ENCODE measurements around the gene TIGD3. TPM values are rescaled to one million over a fixed set of nuclear protein-coding genes. Genes with fewer than 3 reads are reported as not detected.
A peak's percentile ranks its signal among the peaks of the same experiment; 100 is the strongest.
"Not testable (repeated sequence)": the region's sequence is repeated elsewhere in the genome, so short reads cannot be mapped to it uniquely, and the experiment has no call there.

The TIGD3 gene
- total RNA-seq, 1 experiment from 2014 or later, result 0.11 TPM

DNA sequence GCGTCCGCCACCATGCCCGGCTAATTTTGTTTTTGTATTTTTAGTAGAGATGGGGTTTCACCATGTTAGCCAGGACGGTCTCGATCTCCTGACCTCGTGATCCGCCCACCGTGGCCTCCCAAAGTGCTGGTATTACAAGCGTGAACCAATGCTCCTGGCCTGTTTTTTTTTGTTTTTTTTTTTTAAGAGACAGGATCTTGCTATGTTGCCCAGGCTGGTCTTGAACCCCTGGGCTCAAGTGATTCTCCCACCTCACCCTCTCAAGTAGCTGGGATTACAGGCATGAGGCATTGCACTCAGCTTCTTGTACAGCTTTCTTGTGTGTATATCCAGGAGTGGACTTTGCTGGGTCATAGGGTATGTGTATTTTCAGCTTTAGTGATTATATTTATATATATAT is 22.0 kb upstream of the TIGD3 start:
- not testable (repeated sequence) for H3K9me3 ChIP-seq (ENCODE audit: low read length); H2AFZ ChIP-seq (ENCODE audit: low read length); H3K9ac ChIP-seq (ENCODE audit: low read length); H3K9me2 ChIP-seq (replicated peaks; ENCODE audit: insufficient read depth, low read length); H3K27ac ChIP-seq (ENCODE audit: low read length); H3K36me3 ChIP-seq (ENCODE audit: insufficient read depth, low read length); H3K4me2 ChIP-seq (ENCODE audit: low read depth, low read length, poor library complexity, severe bottlenecking); H3K27me3 ChIP-seq (ENCODE audit: low read length); H4K20me1 ChIP-seq (ENCODE audit: insufficient read depth, low read depth, low read length); DNase-seq; H3K4me3 ChIP-seq (ENCODE audit: low read length)
- Histone ChIP-seq H3K79me2 (ENCODE audit: low read length) (peaks cover 35% of the 10 kb centered on the region), H3K4me1 (ENCODE audit: low read length) (peaks cover 27% of the 10 kb centered on the region)

DNA sequence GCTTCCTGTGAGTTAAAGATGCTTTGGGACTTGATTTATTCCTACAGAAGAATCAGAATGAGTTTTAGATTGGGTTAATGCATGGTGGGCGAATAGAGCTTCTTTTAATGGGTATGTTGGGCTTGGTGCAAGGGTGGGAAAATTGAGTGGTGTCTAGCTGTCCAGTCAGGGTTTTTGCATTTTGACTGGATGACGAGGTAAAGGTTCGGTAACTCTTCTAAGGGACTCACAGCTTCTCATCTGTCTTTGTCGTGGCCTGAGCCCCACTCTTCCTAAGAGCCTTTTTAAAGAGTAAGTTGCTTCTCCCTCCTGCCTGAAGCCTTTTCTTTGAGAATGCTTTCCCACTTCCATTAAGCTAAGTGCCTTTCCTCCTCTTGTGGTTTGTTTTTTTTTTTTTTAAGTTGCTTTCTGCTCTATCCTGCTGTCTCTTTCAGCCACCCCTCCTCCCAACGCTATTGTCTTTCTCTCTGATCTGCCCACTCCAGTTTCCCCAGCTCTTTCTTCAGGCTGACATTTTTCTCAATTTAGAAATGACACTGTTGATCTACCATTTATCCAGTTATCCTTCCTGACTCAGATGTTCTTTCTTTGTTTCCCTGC is 19.8 kb upstream of the TIGD3 start:
- peaks cover 22% of the 10 kb centered on the region for H3K4me1 ChIP-seq (ENCODE audit: low read length)
- H3K9me2 ChIP-seq (replicated peaks; ENCODE audit: insufficient read depth, low read length), result no peaks in the 10 kb centered on the region
- H3K4me3 ChIP-seq (ENCODE audit: low read length), result peak overlapping the region; percentile 77
- H2AFZ ChIP-seq (ENCODE audit: low read length), result no peak overlapping the region
- no peaks in the 10 kb centered on the region for H4K20me1 ChIP-seq (ENCODE audit: insufficient read depth, low read depth, low read length)
- no peaks in the 10 kb centered on the region for H3K27me3 ChIP-seq (ENCODE audit: low read length)
- peak overlapping the region; percentile 90 for H3K9ac ChIP-seq (ENCODE audit: low read length)
- no peak for DNase-seq
- H3K36me3 ChIP-seq (ENCODE audit: insufficient read depth, low read length), result no peaks in the 10 kb centered on the region
- peak overlapping the region; percentile 89 for H3K4me2 ChIP-seq (ENCODE audit: low read depth, low read length, poor library complexity, severe bottlenecking)
- H3K9me3 ChIP-seq (ENCODE audit: low read length), result no peaks in the 10 kb centered on the region
- peak overlapping the region; percentile 65; the same call in 1 of the 2 replicates for H3K27ac ChIP-seq (ENCODE audit: low read length)
- peaks cover 57% of the 10 kb centered on the region for H3K79me2 ChIP-seq (ENCODE audit: low read length)

DNA sequence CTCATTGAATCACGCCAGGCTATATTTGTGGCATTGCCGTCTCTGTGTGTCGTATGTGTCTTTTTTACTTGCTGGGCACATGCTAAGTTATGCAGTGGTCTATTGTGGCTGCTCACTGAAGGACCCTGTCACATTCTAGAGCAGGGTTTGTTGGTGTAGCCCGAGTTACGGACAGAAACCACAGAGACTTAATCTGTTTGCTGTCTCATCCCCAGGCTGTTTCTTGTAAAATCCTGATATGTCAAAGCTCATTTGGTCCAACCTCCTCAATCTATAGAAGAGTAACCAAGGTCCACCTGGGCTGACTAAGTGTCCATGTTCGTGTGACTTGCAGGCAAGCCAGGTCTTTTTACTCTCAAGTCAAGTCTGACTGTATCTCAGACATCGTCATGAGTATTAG is 15.9 kb upstream of the TIGD3 start:
- Histone ChIP-seq H3K9me2 (replicated peaks; ENCODE audit: insufficient read depth, low read length) (no peaks in the 10 kb centered on the region), H3K27me3 (ENCODE audit: low read length) (no peaks in the 10 kb centered on the region), H3K4me1 (ENCODE audit: low read length) (peaks cover 18% of the 10 kb centered on the region), H3K36me3 (ENCODE audit: insufficient read depth, low read length) (peaks cover 22% of the 10 kb centered on the region; the same call in 1 of the 2 replicates), H3K79me2 (ENCODE audit: low read length) (peaks cover 64% of the 10 kb centered on the region), H3K4me2 (ENCODE audit: low read depth, low read length, poor library complexity, severe bottlenecking) (no peak overlapping the region), H4K20me1 (ENCODE audit: insufficient read depth, low read depth, low read length) (no peaks in the 10 kb centered on the region), H3K27ac (ENCODE audit: low read length) (no peak overlapping the region), H3K4me3 (ENCODE audit: low read length) (no peak overlapping the region), H3K9ac (ENCODE audit: low read length) (no peak overlapping the region), H2AFZ (ENCODE audit: low read length) (no peak overlapping the region), H3K9me3 (ENCODE audit: low read length) (no peaks in the 10 kb centered on the region)
- no peak for DNase-seq

DNA sequence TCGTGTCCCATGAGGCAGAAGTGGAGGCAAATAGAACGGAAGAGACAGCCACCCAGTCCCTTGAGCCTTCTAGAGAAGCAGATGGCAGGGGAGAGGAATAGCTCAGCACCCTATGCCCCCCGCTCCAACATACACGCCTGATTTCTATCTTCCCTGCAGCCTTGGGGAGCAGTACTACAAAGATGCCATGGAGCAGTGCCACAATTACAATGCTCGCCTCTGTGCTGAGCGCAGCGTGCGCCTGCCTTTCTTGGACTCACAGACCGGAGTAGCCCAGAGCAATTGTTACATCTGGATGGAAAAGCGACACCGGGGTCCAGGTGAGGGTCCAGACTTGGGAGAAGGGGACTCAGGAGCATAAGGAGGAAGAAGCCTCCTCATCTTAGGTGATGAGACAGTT is 14.3 kb upstream of the TIGD3 start:
- H3K9me2 ChIP-seq (replicated peaks; ENCODE audit: insufficient read depth, low read length), result no peaks in the 10 kb centered on the region
- H3K4me3 ChIP-seq (ENCODE audit: low read length), result no peak overlapping the region
- no peak overlapping the region for H3K9ac ChIP-seq (ENCODE audit: low read length)
- peaks cover 10% of the 10 kb centered on the region for H3K4me1 ChIP-seq (ENCODE audit: low read length)
- no peak for DNase-seq
- peaks cover 48% of the 10 kb centered on the region for H3K79me2 ChIP-seq (ENCODE audit: low read length)
- H3K36me3 ChIP-seq (ENCODE audit: insufficient read depth, low read length), result peaks cover 30% of the 10 kb centered on the region; the same call in 1 of the 2 replicates
- no peak overlapping the region for H3K4me2 ChIP-seq (ENCODE audit: low read depth, low read length, poor library complexity, severe bottlenecking)
- H3K27ac ChIP-seq (ENCODE audit: low read length), result no peak overlapping the region
- H3K27me3 ChIP-seq (ENCODE audit: low read length), result no peaks in the 10 kb centered on the region
- no peaks in the 10 kb centered on the region for H3K9me3 ChIP-seq (ENCODE audit: low read length)
- H2AFZ ChIP-seq (ENCODE audit: low read length), result no peak overlapping the region
- no peaks in the 10 kb centered on the region for H4K20me1 ChIP-seq (ENCODE audit: insufficient read depth, low read depth, low read length)

DNA sequence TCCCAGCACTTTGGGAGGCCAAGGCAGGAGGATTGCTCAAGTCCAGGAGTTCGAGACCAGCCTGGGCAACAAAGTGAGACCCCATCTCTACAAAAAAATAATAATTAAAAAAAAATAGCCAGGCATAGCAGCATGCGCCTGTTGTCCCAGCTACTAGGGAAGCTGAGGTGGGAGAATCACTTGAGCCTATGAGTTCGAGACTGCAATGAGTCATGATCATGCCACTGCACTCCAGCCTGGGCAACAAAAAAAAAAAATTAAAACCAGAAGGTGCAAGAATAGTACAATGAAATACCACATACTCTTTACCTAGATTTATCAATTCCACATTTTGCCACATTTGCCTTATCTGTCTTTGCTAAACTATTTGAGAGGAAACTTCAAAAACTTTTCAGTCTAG is 12.7 kb upstream of the TIGD3 start:
- H3K4me3 ChIP-seq (ENCODE audit: low read length), result no peak overlapping the region
- no peak for DNase-seq
- no peak overlapping the region for H3K27ac ChIP-seq (ENCODE audit: low read length)
- H2AFZ ChIP-seq (ENCODE audit: low read length), result no peak overlapping the region
- H3K79me2 ChIP-seq (ENCODE audit: low read length), result peaks cover 34% of the 10 kb centered on the region
- no peaks in the 10 kb centered on the region for H3K9me2 ChIP-seq (replicated peaks; ENCODE audit: insufficient read depth, low read length)
- peaks cover 43% of the 10 kb centered on the region; the same call in 1 of the 2 replicates for H3K36me3 ChIP-seq (ENCODE audit: insufficient read depth, low read length)
- H4K20me1 ChIP-seq (ENCODE audit: insufficient read depth, low read depth, low read length), result no peaks in the 10 kb centered on the region
- no peaks in the 10 kb centered on the region for H3K27me3 ChIP-seq (ENCODE audit: low read length)
- H3K9ac ChIP-seq (ENCODE audit: low read length), result no peak overlapping the region
- H3K9me3 ChIP-seq (ENCODE audit: low read length), result no peaks in the 10 kb centered on the region
- H3K4me2 ChIP-seq (ENCODE audit: low read depth, low read length, poor library complexity, severe bottlenecking), result no peak overlapping the region
- peaks cover 7% of the 10 kb centered on the region for H3K4me1 ChIP-seq (ENCODE audit: low read length)

DNA sequence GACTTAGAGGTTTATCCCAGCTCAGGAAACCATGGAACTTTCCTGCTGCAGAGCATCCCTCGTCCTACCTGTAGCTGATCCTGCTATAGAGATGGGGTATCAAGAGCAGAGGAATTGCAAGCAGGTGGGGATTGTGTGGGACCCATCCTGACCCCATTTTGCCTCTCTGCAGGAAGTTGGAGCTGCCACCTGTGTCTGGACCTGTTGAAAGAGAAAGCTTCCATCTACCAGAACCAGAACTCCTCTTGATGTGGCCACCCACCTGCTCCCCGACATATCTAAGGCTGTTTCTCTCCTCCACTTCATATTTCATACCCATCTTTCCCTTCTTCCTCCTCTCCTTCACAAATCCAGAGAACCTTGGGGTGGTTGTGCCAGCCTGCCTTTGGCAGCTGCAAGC is 3.0 kb upstream of the TIGD3 start:
- Histone ChIP-seq H3K9me2 (replicated peaks; ENCODE audit: insufficient read depth, low read length) (no peaks in the 10 kb centered on the region), H2AFZ (ENCODE audit: low read length) (no peak overlapping the region), H3K4me1 (ENCODE audit: low read length) (peaks cover 14% of the 10 kb centered on the region), H3K9me3 (ENCODE audit: low read length) (no peaks in the 10 kb centered on the region), H3K36me3 (ENCODE audit: insufficient read depth, low read length) (peaks cover 19% of the 10 kb centered on the region; the same call in 1 of the 2 replicates), H3K27ac (ENCODE audit: low read length) (no peak overlapping the region), H3K4me3 (ENCODE audit: low read length) (no peak overlapping the region), H3K4me2 (ENCODE audit: low read depth, low read length, poor library complexity, severe bottlenecking) (no peak overlapping the region), H3K9ac (ENCODE audit: low read length) (no peak overlapping the region; the same call in 1 of the 2 replicates), H3K79me2 (ENCODE audit: low read length) (no peaks in the 10 kb centered on the region), H4K20me1 (ENCODE audit: insufficient read depth, low read depth, low read length) (no peaks in the 10 kb centered on the region), H3K27me3 (ENCODE audit: low read length) (no peaks in the 10 kb centered on the region)
- no peak for DNase-seq

DNA sequence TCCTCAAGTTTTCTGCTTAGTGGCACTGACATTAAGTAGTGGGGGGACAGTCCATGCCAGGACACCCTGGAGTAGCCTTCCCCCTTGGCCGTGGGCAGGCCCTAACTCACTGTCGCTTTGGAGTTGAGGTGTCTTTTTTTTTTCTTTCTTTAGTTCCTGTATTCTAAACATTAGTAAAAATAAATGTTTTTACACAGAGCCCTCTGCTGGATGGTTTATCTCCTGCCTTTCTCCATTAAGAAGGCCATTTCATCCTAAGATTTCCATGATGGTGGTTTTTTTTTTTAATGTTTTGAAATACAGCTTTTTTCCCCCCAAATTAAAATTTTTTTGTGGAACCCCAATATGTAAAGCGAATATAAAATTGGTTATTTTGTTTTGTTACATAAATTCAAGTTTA is 1.8 kb upstream of the TIGD3 start:
- peak; percentile 66 for DNase-seq
- H3K4me1 ChIP-seq (ENCODE audit: low read length), result peaks cover 14% of the 10 kb centered on the region

DNA sequence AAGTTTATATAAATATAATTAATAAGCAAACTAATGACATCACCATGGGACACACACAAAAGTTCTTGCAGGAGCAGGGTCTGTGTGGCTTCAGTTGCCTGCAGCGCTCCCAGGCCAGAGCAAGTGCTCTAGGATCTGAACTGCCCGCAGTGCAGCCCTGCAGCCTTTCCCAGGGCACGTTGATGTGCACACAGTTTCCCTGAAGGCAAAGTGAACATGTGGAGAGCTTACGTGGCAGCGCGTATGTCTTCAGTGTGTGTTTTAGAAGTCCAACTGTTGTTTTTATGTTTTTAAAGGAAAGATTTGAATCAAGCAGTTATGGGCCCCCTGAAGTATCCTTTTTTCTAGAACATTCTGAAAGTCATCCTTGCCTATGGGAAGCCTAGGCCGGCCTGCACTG is 1.2 kb upstream of the TIGD3 start:
- H3K36me3 ChIP-seq (ENCODE audit: insufficient read depth, low read length), result peaks cover 17% of the 10 kb centered on the region; the same call in 1 of the 2 replicates
- no peak overlapping the region for H3K9ac ChIP-seq (ENCODE audit: low read length)
- no peak overlapping the region for H3K4me2 ChIP-seq (ENCODE audit: low read depth, low read length, poor library complexity, severe bottlenecking)
- H3K4me1 ChIP-seq (ENCODE audit: low read length), result peaks cover 14% of the 10 kb centered on the region
- H3K9me2 ChIP-seq (replicated peaks; ENCODE audit: insufficient read depth, low read length), result no peaks in the 10 kb centered on the region
- H3K27ac ChIP-seq (ENCODE audit: low read length), result no peak overlapping the region
- H3K9me3 ChIP-seq (ENCODE audit: low read length), result no peaks in the 10 kb centered on the region
- DNase-seq, result no peak
- H3K79me2 ChIP-seq (ENCODE audit: low read length), result no peaks in the 10 kb centered on the region
- no peaks in the 10 kb centered on the region for H3K27me3 ChIP-seq (ENCODE audit: low read length)
- no peaks in the 10 kb centered on the region for H4K20me1 ChIP-seq (ENCODE audit: insufficient read depth, low read depth, low read length)
- H2AFZ ChIP-seq (ENCODE audit: low read length), result no peak overlapping the region
- H3K4me3 ChIP-seq (ENCODE audit: low read length), result no peak overlapping the region

More for the DNA sequence above, 1.8 kb upstream of the TIGD3 start:
- no peaks in the 10 kb centered on the region for H3K9me2 ChIP-seq (replicated peaks; ENCODE audit: insufficient read depth, low read length)
- no peaks in the 10 kb centered on the region for H3K27me3 ChIP-seq (ENCODE audit: low read length)
- H4K20me1 ChIP-seq (ENCODE audit: insufficient read depth, low read depth, low read length), result no peaks in the 10 kb centered on the region
- H3K36me3 ChIP-seq (ENCODE audit: insufficient read depth, low read length), result peaks cover 17% of the 10 kb centered on the region; the same call in 1 of the 2 replicates
- no peak overlapping the region for H3K27ac ChIP-seq (ENCODE audit: low read length)
- H2AFZ ChIP-seq (ENCODE audit: low read length), result no peak overlapping the region
- H3K4me2 ChIP-seq (ENCODE audit: low read depth, low read length, poor library complexity, severe bottlenecking), result no peak overlapping the region
- H3K4me3 ChIP-seq (ENCODE audit: low read length), result no peak overlapping the region
- H3K9me3 ChIP-seq (ENCODE audit: low read length), result no peaks in the 10 kb centered on the region
- H3K9ac ChIP-seq (ENCODE audit: low read length), result no peak overlapping the region
- H3K79me2 ChIP-seq (ENCODE audit: low read length), result no peaks in the 10 kb centered on the region

Measured in Karpas-422 (cell line).